GM19397 (cell line): ENCODE data around the gene PC.
"Not testable (repeated sequence)": the region's sequence is repeated elsewhere in the genome, so short reads cannot be mapped to it uniquely, and the experiment has no call there.

Experiments
- ATAC-seq: cut with Tn5 transposase; IDR thresholded peaks from one replicate; pipeline ENCODE4 v1.9.1; 2021; ENCODE audit warnings: mild to moderate bottlenecking, moderate library complexity; ENCODE audit not compliant: unreplicated experiment

The PC gene

GRCh38 chr11:66979336-66979980 is 21.3 kb upstream of the PC start:
- ATAC-seq: no peak

DNA sequence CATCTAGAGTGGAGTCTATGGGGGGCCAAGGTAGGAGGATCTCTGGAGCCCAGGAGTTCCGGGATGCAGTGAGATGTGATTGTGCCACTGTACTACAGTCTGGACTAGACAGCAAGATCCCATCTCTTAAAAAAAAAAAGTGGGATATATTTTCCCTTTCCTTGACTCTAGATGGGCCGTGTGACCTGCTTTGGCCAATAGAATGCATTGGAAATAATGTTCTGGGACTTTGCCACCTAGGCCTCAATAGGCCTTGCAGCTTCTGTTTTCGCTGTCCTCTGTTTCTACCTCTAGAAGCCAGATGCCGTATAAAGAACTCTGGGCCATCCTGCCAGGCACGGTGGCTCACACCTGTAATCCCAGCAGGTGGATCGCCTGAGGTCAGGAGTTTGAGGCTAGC is 20.5 kb upstream of the PC start:
- ATAC-seq: no peak

DNA sequence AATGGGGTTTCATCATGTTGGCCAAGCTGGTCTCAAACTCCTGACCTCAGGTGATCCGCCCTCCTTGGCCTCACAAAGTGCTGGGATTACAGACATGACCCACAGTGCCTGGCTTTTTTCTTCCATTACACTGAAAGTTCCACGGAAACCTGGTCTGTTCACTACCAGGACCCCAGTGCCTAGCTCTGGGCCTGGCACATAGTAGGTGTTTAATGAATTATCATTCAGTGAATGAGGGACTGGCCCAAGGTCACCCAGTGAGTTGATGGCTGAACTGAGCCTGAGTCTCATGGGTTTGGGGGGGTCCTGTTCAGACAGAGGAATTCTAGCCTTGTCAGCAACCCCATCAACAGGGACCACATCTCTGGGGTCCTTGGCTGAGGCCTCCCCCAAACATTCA is 20.0 kb upstream of the PC start:
- ATAC-seq: no peak

DNA sequence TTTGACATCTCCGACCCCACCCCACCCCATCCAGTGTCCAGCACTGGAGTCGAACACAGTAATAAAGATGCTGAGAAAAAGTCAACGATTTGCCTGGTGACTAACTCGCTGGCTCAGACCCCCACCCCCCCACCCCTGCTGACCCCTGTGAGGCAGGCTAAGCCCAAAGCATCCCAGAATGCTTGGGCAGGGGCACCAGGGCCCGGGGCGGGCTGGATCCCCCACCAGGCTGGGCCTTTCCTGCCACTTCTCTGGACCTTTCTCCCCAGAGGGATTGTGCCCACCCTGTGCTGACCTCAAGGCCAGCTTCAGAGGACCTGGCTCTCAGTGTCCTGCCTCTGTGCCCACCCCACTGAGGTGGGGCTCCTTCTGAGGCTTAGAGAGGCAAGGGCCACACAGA is 18.7 kb upstream of the PC start:
- ATAC-seq: no peak

DNA sequence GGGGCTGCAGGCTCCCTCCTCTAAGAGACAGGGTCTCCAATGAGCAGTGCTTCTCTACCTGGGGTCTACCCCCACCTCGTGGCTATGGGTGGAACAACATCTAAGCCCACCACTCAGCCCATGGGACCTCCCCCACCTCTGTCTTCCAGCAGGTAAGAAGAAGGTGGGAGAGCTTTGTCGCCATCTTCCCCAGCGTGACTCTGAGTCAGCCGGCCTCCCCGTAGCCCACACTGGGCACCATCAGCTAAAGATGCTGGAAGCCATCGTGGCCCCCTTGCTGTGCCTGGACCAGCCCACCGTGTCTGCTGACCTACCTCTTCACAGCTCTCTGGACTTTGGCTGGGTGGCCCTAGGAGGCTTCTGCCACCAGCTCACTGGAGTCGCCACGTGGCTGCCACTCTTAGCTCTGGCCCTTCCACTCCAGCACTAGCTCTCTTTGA is 17.9 kb upstream of the PC start:
- ATAC-seq: no peak

- no peak for ATAC-seq
These were observed 17.3 kb upstream of the PC start for GRCh38 chr11:66975405-66976027.

- ATAC-seq: no peak
These were observed 16.7 kb upstream of the PC start, which contains the start of gene C11orf86 for GRCh38 chr11:66974724-66975404. Gene C11orf86 (plus strand): TSS chr11:66975304. CDS start chr11:66975363, 59 bp downstream.

DNA sequence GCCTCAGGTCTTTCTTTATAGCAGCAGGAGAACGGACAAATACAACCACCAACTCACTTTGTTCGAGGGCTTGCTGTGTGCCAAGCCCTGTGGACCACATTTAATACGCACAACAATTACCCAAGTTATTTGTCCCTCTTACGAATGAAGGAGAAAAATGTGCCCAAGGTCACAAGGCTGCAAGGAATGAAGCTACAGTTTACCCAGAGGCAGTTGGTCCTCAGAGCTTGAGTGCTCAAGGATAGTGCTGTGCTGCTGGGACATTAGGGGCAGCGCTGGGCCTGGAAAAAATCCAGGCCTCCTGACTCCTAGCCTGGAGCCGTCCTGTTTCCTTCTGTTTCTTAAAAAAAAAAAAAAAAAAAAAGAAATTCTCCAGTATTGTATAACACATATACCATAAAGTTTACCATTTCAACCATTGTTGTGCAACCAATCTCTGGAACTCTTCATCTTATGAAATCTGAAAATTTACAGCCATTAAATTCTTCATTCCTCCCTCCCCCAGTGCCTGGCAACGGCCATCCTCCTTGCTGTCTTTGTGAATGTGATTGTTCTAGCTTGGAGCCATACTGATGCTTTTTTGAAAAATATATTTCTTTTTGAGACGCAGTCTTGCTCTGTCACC is 15.9 kb upstream of the PC start:
- no peak for ATAC-seq

GRCh38 chr11:66971488-66971887 is 13.3 kb upstream of the PC start:
- no peak for ATAC-seq

DNA sequence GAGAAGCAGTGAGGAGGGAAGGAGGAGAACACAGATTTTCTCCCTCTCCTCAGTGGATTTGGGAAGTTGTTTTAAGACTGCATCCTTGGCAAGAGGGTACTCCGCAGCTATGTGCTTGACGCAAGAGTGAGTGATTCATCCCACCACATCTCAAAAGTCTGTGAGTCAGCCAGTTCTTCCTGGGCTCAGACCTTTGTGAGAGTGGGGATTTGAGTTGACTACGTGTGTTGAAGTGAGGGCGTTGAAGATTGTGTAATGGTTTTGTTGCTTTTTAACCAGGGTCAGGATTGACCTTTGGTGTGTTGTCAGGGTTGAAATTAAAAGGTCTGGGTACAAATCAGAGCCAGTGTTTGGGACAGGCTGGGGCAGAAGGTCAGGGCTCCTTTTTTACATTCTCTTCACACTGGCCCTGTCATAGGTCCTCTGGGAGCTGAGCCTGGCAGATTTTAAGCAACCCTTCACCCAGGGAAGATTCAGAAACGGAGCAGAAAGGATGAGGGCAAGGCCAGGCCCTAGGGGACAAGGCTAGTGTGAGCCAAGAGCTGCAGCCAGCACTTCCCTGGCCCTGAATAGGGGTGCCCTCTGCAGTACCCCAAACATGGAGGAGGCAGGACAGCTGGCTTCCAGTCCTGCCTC is 12.7 kb upstream of the PC start:
- ATAC-seq: no peak

GRCh38 chr11:66970371-66970806 is 12.2 kb upstream of the PC start:
- ATAC-seq: no peak

DNA sequence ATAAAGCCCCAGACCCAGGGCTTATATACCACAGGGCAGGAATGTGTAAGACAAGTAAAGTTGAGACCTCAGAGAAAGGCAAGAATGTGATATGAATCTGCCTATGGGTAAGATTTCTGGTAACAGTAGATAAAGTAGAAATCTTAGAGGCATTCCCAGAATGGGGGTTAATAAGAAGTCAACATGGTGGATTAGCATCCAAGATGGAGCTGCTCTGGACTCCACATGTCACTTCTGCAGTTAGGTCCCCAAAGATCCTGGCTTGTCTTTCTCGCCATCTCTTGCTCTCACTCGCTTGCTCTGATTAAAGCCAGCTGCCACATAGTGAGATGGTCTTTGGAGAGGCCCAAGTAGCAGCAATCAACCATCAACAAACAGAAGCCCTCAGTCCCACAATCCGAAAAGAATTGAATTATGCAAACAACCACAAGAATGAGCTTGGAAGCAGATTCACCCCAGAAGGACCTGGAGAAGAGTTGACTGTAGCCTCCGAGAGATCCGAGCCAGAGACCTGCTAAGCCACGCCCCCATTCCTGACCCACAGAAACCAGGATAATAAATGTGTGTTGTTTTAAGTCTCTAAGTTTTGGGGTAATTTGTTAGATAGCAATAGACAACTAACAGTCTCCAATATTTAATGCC is 11.5 kb upstream of the PC start:
- no peak for ATAC-seq

GRCh38 chr11:66967670-66968425 is 9.7 kb upstream of the PC start:
- ATAC-seq: no peak

DNA sequence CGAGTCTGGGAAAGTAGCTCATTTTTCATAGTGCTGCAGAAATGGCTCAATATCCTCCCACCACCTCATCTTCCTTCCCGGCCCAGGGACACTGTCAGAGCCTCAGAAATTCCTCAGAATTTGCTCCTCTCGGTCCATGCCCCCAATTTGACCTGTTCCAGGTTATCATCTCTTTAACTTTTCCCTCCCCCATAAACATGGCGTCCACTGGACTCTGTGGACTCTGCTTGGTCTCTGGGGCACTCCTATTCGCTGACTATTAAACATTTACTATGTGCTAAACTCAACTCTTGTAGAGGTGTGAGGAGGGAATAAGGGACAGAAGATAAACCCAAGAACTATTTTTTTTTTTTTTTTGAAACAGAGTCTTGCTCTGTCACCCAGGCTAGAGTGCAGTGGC is 8.2 kb upstream of the PC start:
- no peak for ATAC-seq

DNA sequence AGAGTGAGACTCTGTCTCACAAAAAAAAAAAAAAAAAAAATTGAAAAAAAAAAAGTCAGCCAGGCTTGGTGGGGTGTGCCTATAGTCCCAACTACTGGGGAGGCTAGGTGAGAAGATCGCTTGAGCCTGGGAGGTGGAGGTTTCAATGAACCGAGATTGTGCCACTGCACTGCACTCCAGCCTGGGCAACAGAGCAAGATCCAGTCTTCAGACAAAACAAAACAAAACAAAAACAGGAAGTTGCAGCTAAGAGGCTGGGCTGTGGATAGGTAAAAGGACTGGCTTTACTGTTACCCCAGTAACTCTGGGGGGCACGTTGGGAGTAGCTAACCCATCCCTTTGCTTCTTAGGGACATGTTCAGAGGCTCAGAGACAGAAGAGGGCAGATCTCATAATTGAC is 6.3 kb upstream of the PC start:
- no peak for ATAC-seq

DNA sequence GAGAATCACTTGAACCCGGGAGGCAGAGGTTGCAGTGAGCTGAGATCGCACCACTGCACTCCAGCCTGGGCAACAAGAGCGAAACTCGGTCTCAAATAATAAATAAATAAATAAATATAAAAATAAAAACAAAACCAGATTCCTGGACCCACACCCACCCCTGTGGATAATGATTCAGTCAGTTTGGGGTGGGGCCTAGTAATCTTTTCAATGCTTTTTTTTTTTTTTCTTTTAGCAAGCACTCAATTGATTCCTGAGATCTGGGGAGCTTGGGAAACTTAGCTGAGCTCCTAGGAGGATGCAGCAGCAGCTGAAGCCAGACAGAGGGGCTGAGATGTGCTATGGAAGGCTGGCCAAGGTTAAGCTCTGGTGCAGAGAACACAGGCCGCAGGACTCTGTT is 4.6 kb upstream of the PC start:
- ATAC-seq: no peak

DNA sequence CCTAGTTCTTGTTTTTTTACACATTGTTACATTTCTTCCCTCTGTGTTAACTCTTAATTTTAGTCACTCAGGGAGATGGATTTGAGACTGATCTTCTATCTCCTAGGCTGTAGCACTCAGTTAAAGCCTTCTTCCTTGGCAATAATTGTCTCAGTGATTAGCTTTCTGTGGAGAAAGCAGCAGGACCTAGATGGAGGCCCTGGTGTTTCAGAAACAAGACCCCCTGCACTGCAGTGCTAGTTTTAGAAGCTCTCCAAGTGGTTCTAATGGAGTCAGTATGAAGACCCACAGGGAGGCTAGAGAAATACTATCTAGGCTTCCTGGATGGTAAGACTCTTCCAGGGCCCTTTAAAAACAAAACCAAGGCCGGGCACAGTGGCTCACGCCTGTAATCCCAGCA is 4.1 kb upstream of the PC start:
- no peak for ATAC-seq

DNA sequence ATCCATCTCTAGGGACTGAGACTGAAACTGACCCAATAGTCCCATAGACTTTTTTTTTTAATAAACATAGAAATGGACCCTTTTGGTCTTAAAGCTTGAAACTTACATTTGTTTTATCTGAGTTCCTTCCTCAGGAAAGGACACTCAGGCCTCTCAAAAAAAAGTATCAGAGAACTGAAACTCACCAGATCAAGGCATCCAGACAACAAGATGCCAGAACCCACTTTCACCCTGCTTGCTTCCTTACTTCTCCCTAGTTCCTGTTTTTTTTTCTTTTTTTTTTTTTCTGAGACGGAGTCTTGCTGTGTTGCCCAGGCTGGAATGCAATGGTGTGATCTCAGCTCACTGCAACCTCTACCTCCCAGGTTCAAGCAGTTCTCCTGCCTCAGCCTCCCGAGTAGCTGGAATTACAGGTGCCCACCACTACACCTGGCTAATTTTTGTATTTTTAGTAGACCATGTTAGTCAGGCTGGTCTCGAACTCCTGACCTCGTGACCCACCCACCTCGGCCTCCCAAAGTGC is 3.6 kb upstream of the PC start:
- ATAC-seq: not testable (repeated sequence)

DNA sequence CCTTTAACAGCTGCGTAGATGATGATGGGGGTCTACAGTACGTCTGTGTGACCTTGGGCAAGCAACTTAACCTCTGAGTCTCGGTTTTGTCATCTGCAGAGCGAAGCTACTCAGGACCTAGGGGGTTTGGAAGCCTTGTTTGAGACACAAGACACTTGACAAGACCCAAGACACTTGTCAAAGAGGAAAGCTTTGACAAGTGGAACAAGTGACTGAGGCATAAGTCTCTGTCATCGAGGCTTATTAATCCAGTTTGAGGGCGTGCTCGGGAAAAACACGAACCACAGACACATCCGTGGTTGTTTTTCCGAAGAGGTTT is 732 bp upstream of the PC start:
- no peak for ATAC-seq

GRCh38 chr11:66957971-66958231 is 282 bp downstream of the PC start:
- no peak for ATAC-seq
